GM19099 (cell line): Measurements from ENCODE around the gene CARD10.

ENCODE experiments used
- POLR2A ChIP-seq: IDR thresholded peaks from 3 replicates; pipeline ENCODE4 v1.6.1; 2011; ENCODE audit warnings: low read depth; ENCODE audit not compliant: insufficient read length; ENCODE audit errors: extremely low read depth

The CARD10 gene

GRCh38 chr22:37473437-37473946 is 45.7 kb downstream of the CARD10 start:
- no peak for TF ChIP-seq POLR2A

DNA sequence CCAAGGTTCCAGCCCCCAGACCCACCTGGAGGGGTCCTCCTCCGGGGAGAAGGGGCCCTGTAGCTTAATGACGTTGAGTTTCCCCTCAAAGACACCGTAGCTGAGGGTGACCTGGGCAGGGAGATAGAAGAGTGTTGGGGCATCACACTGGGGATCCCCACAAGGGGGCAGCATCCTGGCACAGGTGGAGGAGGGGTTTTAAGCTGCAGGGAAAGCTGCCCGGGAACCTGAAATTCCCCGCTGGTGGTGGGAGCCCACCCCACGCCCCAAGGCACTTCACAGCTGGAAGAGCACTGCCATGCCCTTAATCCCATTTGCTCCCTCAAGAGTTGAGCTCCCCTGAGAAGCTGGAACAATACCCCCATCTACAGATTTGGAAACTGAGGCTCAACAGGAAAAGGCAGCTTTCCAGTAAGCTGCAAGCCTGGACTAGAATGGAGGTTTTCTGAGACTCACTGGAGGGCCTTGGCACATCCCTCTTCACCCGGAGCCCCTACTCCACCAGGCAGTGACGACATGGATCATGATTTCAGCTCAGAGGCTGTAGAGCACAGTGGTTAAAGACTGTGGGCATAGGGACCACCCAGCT is 46.7 kb downstream of the CARD10 start:
- TF ChIP-seq POLR2A, result no peak

DNA sequence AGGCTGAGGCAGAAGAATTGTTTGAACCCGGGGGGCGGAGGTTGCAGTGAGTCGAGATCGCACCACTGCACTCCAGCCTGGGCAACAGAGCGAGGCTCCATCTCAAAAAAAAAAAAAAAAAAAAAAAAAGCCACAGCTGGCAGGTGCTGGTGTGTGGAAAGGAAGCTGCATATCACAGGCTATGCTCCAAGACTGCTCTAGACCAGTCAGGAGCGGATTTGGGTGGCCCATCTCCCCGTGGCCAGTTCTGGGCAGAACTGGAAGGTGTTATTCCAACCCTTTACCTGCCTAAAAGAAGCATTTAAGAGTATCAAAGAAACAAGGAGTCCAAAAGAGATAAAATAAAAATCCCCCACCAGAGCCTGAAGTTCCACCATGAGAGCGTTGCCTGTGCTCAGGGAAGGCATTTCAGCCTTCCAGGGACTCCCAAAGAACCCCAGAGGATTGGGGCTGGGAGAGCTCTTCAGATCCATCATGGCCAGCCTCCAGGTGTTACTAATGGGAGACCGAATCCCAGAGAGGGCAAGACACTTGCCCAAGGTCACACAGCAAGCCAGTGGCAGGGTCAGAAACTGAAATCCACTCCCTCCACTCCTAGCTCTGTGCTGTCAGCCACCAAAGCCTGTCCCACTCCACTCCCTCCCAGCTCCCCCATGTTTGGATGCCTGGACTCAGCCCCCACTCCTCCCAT is 47.3 kb downstream of the CARD10 start:
- TF ChIP-seq POLR2A, result no peak

- TF ChIP-seq POLR2A, result no peak
Observed at GRCh38 chr22:37470087-37470445, 49.1 kb downstream of the CARD10 start.

- TF ChIP-seq POLR2A, result no peak
Observed at GRCh38 chr22:37469416-37470086, 49.7 kb downstream of the CARD10 start.

DNA sequence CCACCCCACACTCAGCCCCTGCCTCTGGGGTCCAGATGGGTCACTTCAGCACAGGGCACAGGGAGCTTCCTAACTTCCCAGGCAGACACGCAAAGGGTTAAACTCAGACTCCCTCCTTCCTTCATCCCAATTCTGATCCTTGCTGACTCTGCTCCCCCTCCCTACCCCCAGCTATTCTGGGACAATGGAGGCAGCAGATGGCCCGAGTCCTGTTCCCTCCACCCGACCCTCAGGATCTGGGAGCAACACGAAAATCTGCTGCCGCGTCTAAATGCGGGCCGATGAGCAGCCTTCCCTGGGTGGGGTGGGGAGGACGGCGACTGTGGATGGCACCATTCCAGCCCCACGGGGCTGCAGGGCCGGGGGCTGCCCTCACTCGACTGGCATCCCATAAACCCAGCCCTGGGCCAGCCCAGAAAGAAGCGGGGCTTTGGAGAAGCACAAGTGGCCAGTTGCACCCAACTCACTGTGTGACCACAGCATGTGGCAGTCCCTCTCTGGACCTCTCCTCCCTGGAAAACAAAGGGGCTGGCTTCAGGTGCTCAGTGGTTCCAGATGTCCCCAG is 51.7 kb downstream of the CARD10 start:
- no peak for TF ChIP-seq POLR2A

GRCh38 chr22:37464181-37464580 is 55.0 kb downstream of the CARD10 start:
- TF ChIP-seq POLR2A, result no peak

GRCh38 chr22:37462983-37463382 is 56.2 kb downstream of the CARD10 start:
- TF ChIP-seq POLR2A, result no peak

GRCh38 chr22:37462436-37462835 is 56.8 kb downstream of the CARD10 start:
- no peak for TF ChIP-seq POLR2A

GRCh38 chr22:37461961-37462360 is 57.3 kb downstream of the CARD10 start:
- no peak for TF ChIP-seq POLR2A

- TF ChIP-seq POLR2A, result no peak
Observed at GRCh38 chr22:37460684-37461083, 58.5 kb downstream of the CARD10 start.

DNA sequence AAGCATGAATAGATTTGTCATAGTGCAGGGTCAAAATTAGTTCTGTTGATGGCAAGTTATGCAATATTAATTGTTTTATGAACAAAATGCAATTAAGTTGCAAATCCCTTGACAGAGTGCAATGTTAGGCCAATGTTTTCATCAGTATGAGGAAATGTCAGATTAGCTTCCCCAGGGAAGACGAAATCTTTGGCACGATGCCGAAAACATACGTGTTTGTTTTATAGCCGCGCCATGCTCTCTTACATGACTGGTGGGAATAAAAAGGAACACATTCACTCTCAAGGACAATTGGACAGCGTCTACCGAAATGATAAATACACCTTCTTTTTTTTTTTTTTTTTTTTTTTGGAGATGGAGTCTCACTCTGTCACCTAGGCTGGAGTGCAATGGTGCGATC is 60.0 kb downstream of the CARD10 start:
- no peak for TF ChIP-seq POLR2A

GRCh38 chr22:37457093-37457893 is 61.9 kb downstream of the CARD10 start:
- TF ChIP-seq POLR2A, result no peak

GRCh38 chr22:37456346-37456745 is 62.9 kb downstream of the CARD10 start:
- TF ChIP-seq POLR2A, result no peak

- TF ChIP-seq POLR2A, result no peak
Observed at GRCh38 chr22:37455896-37456295, 63.3 kb downstream of the CARD10 start.
